HepG2 (cell line): ENCODE measurements around the gene TADA3. TPM values are rescaled to one million over a fixed set of nuclear protein-coding genes. Genes with fewer than 3 reads are reported as not detected.
A peak's percentile ranks its signal among the peaks of the same experiment; 100 is the strongest.

ENCODE experiments used
- DNMT3B ChIP-seq: conservative IDR thresholded peaks from 2 replicates; pipeline ENCODE4 v1.6.1; 2016; ENCODE audit warnings: missing biosample characterization, control low read depth
- GABPA ChIP-seq, 2 experiments: IDR thresholded peaks; 2 replicates each; pipeline ENCODE4 v1.6.1; 2011 to 2016; ENCODE audit warnings: low read depth in 2 of 2, low read length in 1 of 2, missing biosample characterization in 1 of 2, missing genetic modification characterization in 1 of 2
- HNF1B ChIP-seq: sonication (generic); formaldehyde crosslinking; IDR thresholded peaks from 2 replicates; pipeline ENCODE4 v1.5.1; 2020; ENCODE audit warnings: mild to moderate bottlenecking, moderate library complexity, missing genetic modification reagents
- HNF4A ChIP-seq: sonication (generic); formaldehyde crosslinking; IDR thresholded peaks from 2 replicates; pipeline ENCODE4 v1.4.0; 2020; ENCODE audit warnings: missing genetic modification reagents
- HNRNPUL1 ChIP-seq: fragments of 200-400 bp; formaldehyde crosslinking; IDR thresholded peaks from 2 replicates; pipeline ENCODE4 v1.6.1; 2017; ENCODE audit warnings: low read depth, mild to moderate bottlenecking, low read length, moderate library complexity
- IRF2 ChIP-seq: IDR thresholded peaks from 2 replicates; pipeline ENCODE4 v1.6.1; 2018; ENCODE audit warnings: missing genetic modification reagents, missing compliant biosample characterization
- IRF9 ChIP-seq: sonication (generic); formaldehyde crosslinking; IDR thresholded peaks from 2 replicates; pipeline ENCODE4 v1.8.0; 2022; ENCODE audit warnings: missing genetic modification reagents, mild to moderate bottlenecking, borderline replicate concordance
- RAD21 ChIP-seq: fragments of 450-650 bp; formaldehyde crosslinking; IDR thresholded peaks from 2 replicates; pipeline ENCODE4 v1.5.0; 2020; ENCODE audit warnings: mild to moderate bottlenecking
- REPIN1 ChIP-seq: sonication (generic); formaldehyde crosslinking; IDR thresholded peaks from 2 replicates; pipeline ENCODE4 v1.8.0; 2022; ENCODE audit warnings: missing genetic modification reagents, low read depth, mild to moderate bottlenecking, borderline replicate concordance
- SAFB2 ChIP-seq: sonication (generic); formaldehyde crosslinking; IDR thresholded peaks from 2 replicates; pipeline ENCODE4 v1.5.1; 2020; ENCODE audit warnings: missing genetic modification reagents, low read depth, mild to moderate bottlenecking, borderline replicate concordance
- SMARCC2 ChIP-seq: fragments of 450-650 bp; IDR thresholded peaks from 2 replicates; pipeline ENCODE4 v1.6.1; 2017; ENCODE audit warnings: antibody characterized with exemption, mild to moderate bottlenecking
- THAP11 ChIP-seq: IDR thresholded peaks from 2 replicates; pipeline ENCODE4 v1.6.1; 2016; ENCODE audit warnings: missing biosample characterization, missing genetic modification reagents
- ZBTB34 ChIP-seq: sonication (generic); formaldehyde crosslinking; IDR thresholded peaks from 2 replicates; pipeline ENCODE4 v1.8.0; 2022; ENCODE audit warnings: mild to moderate bottlenecking, missing genetic modification reagents
- ZFP37 ChIP-seq: sonication (generic); formaldehyde crosslinking; IDR thresholded peaks from 2 replicates; pipeline ENCODE4 v1.4.0; 2020; ENCODE audit warnings: missing genetic modification reagents, borderline replicate concordance
- ZMAT3 ChIP-seq: sonication (generic); formaldehyde crosslinking; conservative IDR thresholded peaks from 2 replicates; pipeline ENCODE4 v1.7.0; 2021; ENCODE audit warnings: missing genetic modification reagents
- ZNF12 ChIP-seq: sonication (generic); formaldehyde crosslinking; IDR thresholded peaks from 2 replicates; pipeline ENCODE4 v1.5.0; 2020; ENCODE audit warnings: missing genetic modification reagents
- ZNF33B ChIP-seq: sonication (generic); formaldehyde crosslinking; IDR thresholded peaks from 2 replicates; pipeline ENCODE4 v1.5.1; 2020; ENCODE audit warnings: mild to moderate bottlenecking, missing genetic modification reagents
- ZNF841 ChIP-seq: sonication (generic); formaldehyde crosslinking; IDR thresholded peaks from 2 replicates; pipeline ENCODE4 v1.8.1; 2023; ENCODE audit warnings: missing genetic modification reagents, borderline replicate concordance
- ZSCAN5A ChIP-seq: sonication (generic); formaldehyde crosslinking; IDR thresholded peaks from 2 replicates; pipeline ENCODE4 v1.8.0; 2022; ENCODE audit warnings: mild to moderate bottlenecking, missing genetic modification reagents, borderline replicate concordance
- polyA plus RNA-seq, 8 experiments: library from polyadenylated mRNA; depleted of rRNA in 3 of 8; stranded (reverse) in 7 of 8; unstranded in 1 of 8; fragments of >200 nt; fragmentation: Illumina TruSeq in 4 of 8; extraction: Trizol in 4 of 8; gene quantifications; 2 replicates each; pipeline versions ENCODE4 v1.2.1 to v1.2.3, GENCODE V29; 2011 to 2016; ENCODE audit warnings: low read depth in 4 of 8, missing spikeins in 1 of 8, mixed read lengths in 1 of 8; ENCODE audit not compliant: insufficient read depth in 1 of 8
- total RNA-seq, 5 experiments: library from RNA; depleted of rRNA; stranded (reverse); fragments of >200 nt; fragmentation: Illumina TruSeq; extraction: Trizol; gene quantifications; 2 replicates each; pipeline ENCODE4 v1.2.3, GENCODE V29; 2016; ENCODE audit warnings: low read depth in 1 of 5
- TF ChIP-seq, protein P1 (sequence below): sonication (generic); formaldehyde crosslinking; IDR thresholded peaks from 2 replicates; pipeline ENCODE4 v1.4.0; 2020; ENCODE audit warnings: mild to moderate bottlenecking, missing genetic modification reagents

Gene TADA3
- total and polyA plus RNA-seq, 2 of the 13 experiments (the other 11 are each of a cell fraction or from before 2014, with no cell fraction given) = 32.1 to 37.1 TPM

DNA sequence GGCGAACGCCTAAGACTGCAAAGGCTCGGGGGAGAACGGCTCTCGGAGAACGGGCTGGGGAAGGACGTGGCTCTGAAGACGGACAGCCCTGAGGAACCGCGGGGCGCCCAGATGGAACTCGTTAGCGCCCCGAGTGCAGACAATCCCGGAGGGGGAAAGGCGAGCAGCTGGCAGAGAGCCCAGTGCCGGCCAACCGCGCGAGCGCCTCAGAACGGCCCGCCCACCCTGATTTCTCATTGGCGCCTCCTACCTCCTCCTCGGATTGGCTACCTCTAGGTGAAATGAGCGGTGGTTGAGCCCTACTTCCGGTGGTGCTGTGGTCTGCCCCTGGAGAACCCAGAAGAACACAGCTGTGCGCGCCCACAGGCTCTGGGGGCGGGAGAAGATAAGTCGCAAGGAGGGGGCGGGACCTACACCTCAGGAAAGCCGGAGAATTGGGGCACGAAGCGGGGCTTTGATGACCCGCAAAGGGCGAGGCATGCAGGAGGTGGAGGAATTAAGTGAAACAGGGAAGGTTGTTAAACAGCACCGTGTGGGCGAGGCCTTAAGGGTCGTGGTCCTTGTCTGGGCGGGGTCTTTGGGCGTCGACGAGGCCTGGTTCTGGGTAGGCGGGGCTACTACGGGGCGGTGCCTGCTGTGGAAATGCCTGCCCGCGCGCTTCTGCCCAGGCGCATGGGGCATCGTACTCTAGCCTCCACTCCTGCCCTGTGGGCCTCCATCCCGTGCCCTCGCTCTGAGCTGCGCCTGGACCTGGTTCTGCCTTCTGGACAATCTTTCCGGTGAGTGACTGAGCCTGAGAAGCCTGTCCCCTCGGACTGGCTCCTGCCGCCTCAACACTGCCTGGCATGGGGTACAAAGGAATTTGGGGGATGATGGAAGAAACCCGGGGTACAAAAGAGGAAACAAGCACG lies 42.4 kb downstream of the TADA3 start, which contains the start of gene OGG1 (continued):
- TF ChIP-seq, protein P1, sequence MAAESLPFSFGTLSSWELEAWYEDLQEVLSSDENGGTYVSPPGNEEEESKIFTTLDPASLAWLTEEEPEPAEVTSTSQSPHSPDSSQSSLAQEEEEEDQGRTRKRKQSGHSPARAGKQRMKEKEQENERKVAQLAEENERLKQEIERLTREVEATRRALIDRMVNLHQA (CRISPR knock-in tag) = no peak
- 0 out of 2 replicates have a peak, but pooled peaks have one; percentile 33 for TF ChIP-seq REPIN1 (CRISPR knock-in tag)
- TF ChIP-seq ZSCAN5A = peak; percentile 51; the same call in 1 of the 2 replicates
- no peak for TF ChIP-seq ZNF33B (CRISPR knock-in tag)
- peak; percentile 63 for TF ChIP-seq GABPA (IDR thresholded peaks at IDR 0.05; ENCODE audit: low read depth, low read length)
- peak; percentile 93 for TF ChIP-seq GABPA (CRISPR knock-in tag; IDR thresholded peaks at IDR 0.05; ENCODE audit: low read depth)
- TF ChIP-seq RAD21 (CRISPR knock-in tag) = no peak
- no peak for TF ChIP-seq ZNF12
- no peak for TF ChIP-seq SMARCC2
- peak; percentile 65 for TF ChIP-seq HNF1B (CRISPR knock-in tag)
- 0 out of 2 replicates have a peak, but pooled peaks have one; percentile 68 for TF ChIP-seq SAFB2 (CRISPR knock-in tag)
- no peak for TF ChIP-seq HNRNPUL1
- TF ChIP-seq HNF4A = 0 out of 2 replicates have a peak, but pooled peaks have one; percentile 6
- peak; percentile 72; the same call in 1 of the 2 replicates for TF ChIP-seq ZFP37 (CRISPR knock-in tag)
- peak; percentile 24; the same call in 1 of the 2 replicates for TF ChIP-seq ZMAT3 (CRISPR knock-in tag)
- peak; percentile 55; the same call in 1 of the 2 replicates for TF ChIP-seq IRF2 (CRISPR knock-in tag)
- TF ChIP-seq IRF9 = no peak
- TF ChIP-seq DNMT3B (CRISPR knock-in tag) = 0 out of 2 replicates have a peak, but pooled peaks have one; percentile 20
- peak; percentile 71 for TF ChIP-seq THAP11 (CRISPR knock-in tag)
- TF ChIP-seq ZNF841 (CRISPR knock-in tag) = no peak
- TF ChIP-seq ZBTB34 = peak; percentile 60; the same call in 1 of the 2 replicates
